H9 (cell line): ENCODE measurements around the gene GRIN2A. TPM values are rescaled to one million over a fixed set of nuclear protein-coding genes. Genes with fewer than 3 reads are reported as not detected.

Source experiments
- DNase-seq: peaks from one replicate; pipeline ENCODE4 v3.0.0-alpha.2; 2017
- H2AFZ ChIP-seq: one replicate; pipeline ENCODE4 v1.6.1; 2013; ENCODE audit warnings: mild to moderate bottlenecking, low read length, control low read depth, moderate library complexity
- H2AK5ac ChIP-seq: 2 replicates; pipeline ENCODE4 v1.6.1; 2013; ENCODE audit warnings: low read length, control low read depth, mixed read lengths; ENCODE audit not compliant: insufficient read length
- H2BK120ac ChIP-seq: one replicate; pipeline ENCODE4 v1.6.1; 2013; ENCODE audit warnings: low read depth, mild to moderate bottlenecking, low read length, control low read depth, inconsistent platforms; ENCODE audit not compliant: poor library complexity, severe bottlenecking
- H2BK12ac ChIP-seq: 2 replicates; pipeline ENCODE4 v1.6.1; 2013; ENCODE audit warnings: low read length, control low read depth, mixed read lengths, low read depth; ENCODE audit not compliant: insufficient read length
- H2BK15ac ChIP-seq: 2 replicates; pipeline ENCODE4 v1.6.1; 2013; ENCODE audit warnings: low read depth, low read length, control low read depth
- H2BK20ac ChIP-seq: one replicate; pipeline ENCODE4 v1.6.1; 2013; ENCODE audit warnings: low read depth, mild to moderate bottlenecking, low read length, control low read depth, inconsistent platforms; ENCODE audit not compliant: poor library complexity, severe bottlenecking
- H2BK5ac ChIP-seq: 2 replicates; pipeline ENCODE4 v1.6.1; 2013; ENCODE audit warnings: low read length, control low read depth, mixed read lengths; ENCODE audit not compliant: insufficient read length
- H3K14ac ChIP-seq: 2 replicates; pipeline ENCODE4 v1.6.1; 2013; ENCODE audit warnings: low read length, control low read depth; ENCODE audit not compliant: insufficient read depth
- H3K18ac ChIP-seq: 2 replicates; pipeline ENCODE4 v1.6.1; 2013; ENCODE audit warnings: low read depth, mild to moderate bottlenecking, mixed read lengths, low read length, control low read depth; ENCODE audit not compliant: insufficient read length
- H3K23ac ChIP-seq: 2 replicates; pipeline ENCODE4 v1.6.1; 2013; ENCODE audit warnings: low read length, control low read depth, mixed read lengths, low read depth; ENCODE audit not compliant: insufficient read length
- H3K23me2 ChIP-seq: 2 replicates; pipeline ENCODE4 v1.6.1; 2013; ENCODE audit warnings: low read depth, mild to moderate bottlenecking, mixed read lengths, low read length, control low read depth; ENCODE audit not compliant: insufficient read length, poor library complexity, severe bottlenecking
- H3K27ac ChIP-seq: 2 replicates; pipeline ENCODE4 v1.5.1; 2013; ENCODE audit warnings: low read length, control low read depth, mixed read lengths, low read depth; ENCODE audit not compliant: insufficient read length
- H3K27me3 ChIP-seq: 2 replicates; pipeline ENCODE4 v1.6.1; 2013; ENCODE audit warnings: low read length, control low read depth, inconsistent platforms; ENCODE audit not compliant: insufficient read depth
- H3K4ac ChIP-seq: 2 replicates; pipeline ENCODE4 v1.6.1; 2013; ENCODE audit warnings: low read depth, mild to moderate bottlenecking, control low read depth, inconsistent platforms, low read length, moderate library complexity
- H3K4me1 ChIP-seq: 2 replicates; pipeline ENCODE4 v1.6.1; 2013; ENCODE audit warnings: low read length, control low read depth, inconsistent platforms; ENCODE audit not compliant: insufficient read depth
- H3K4me2 ChIP-seq: 2 replicates; pipeline ENCODE4 v1.6.1; 2013; ENCODE audit warnings: low read length, control low read depth, mixed read lengths; ENCODE audit not compliant: insufficient read length, insufficient read depth
- H3K56ac ChIP-seq: 2 replicates; pipeline ENCODE4 v1.6.1; 2013; ENCODE audit warnings: low read depth, mild to moderate bottlenecking, mixed read lengths, low read length, control low read depth; ENCODE audit not compliant: insufficient read length
- H3K79me1 ChIP-seq: 2 replicates; pipeline ENCODE4 v1.6.1; 2013; ENCODE audit warnings: low read depth, mild to moderate bottlenecking, moderate library complexity, low read length, control low read depth, inconsistent platforms; ENCODE audit not compliant: insufficient read depth, poor library complexity, severe bottlenecking
- H3K79me2 ChIP-seq: 2 replicates; pipeline ENCODE4 v1.6.1; 2013; ENCODE audit warnings: low read length, control low read depth, inconsistent platforms; ENCODE audit not compliant: insufficient read depth
- H3K9ac ChIP-seq: 2 replicates; pipeline ENCODE4 v1.6.1; 2013; ENCODE audit warnings: low read length, control low read depth, mixed read lengths; ENCODE audit not compliant: insufficient read length; ENCODE audit errors: extremely low read depth
- H3K9me3 ChIP-seq: one replicate; pipeline ENCODE4 v1.6.1; 2013; ENCODE audit warnings: low read depth, low read length, inconsistent platforms; ENCODE audit not compliant: control insufficient read depth
- H3T11ph ChIP-seq: one replicate; pipeline ENCODE4 v1.6.1; 2013; ENCODE audit warnings: mild to moderate bottlenecking, low read length, control low read depth, inconsistent platforms
- H4K20me1 ChIP-seq: one replicate; pipeline ENCODE4 v1.6.1; 2013; ENCODE audit not compliant: control insufficient read depth, insufficient read length, insufficient read depth
- H4K5ac ChIP-seq: 2 replicates; pipeline ENCODE4 v1.6.1; 2013; ENCODE audit warnings: low read depth, mild to moderate bottlenecking, mixed read lengths, low read length, control low read depth; ENCODE audit not compliant: insufficient read length
- H4K8ac ChIP-seq: replicated peaks from 2 replicates; pipeline ENCODE4 v1.6.1; 2013; ENCODE audit warnings: low read length, control low read depth, mixed read lengths, low read depth; ENCODE audit not compliant: insufficient read length
- H4K91ac ChIP-seq: 2 replicates; pipeline ENCODE4 v1.6.1; 2013; ENCODE audit warnings: low read depth, mild to moderate bottlenecking, moderate library complexity, mixed read lengths, low read length, control low read depth; ENCODE audit not compliant: insufficient read length
- H3K27ac Mint-ChIP-seq, 3 experiments: 2 replicates in 2 of 3; 3 replicates in 1 of 3; pipeline ENCODE4 v1.8.0; 2020 to 2021; ENCODE audit warnings: mixed read lengths in 3 of 3, mild to moderate bottlenecking in 1 of 3, moderate library complexity in 1 of 3
- H3K27me3 Mint-ChIP-seq: 2 replicates; pipeline ENCODE4 v1.8.0; 2021; ENCODE audit warnings: low read depth, mild to moderate bottlenecking, moderate library complexity, mixed read lengths
- H3K36me3 Mint-ChIP-seq, 3 experiments: 2 replicates in 2 of 3; 3 replicates in 1 of 3; pipeline ENCODE4 v1.8.0; 2020 to 2021; ENCODE audit warnings: low read depth in 3 of 3, mixed read lengths in 3 of 3; ENCODE audit not compliant: insufficient read depth in 1 of 3
- H3K4me1 Mint-ChIP-seq, 2 experiments: 2 replicates each; pipeline ENCODE4 v1.8.0; 2020; ENCODE audit warnings: mixed read lengths in 2 of 2
- H3K4me3 Mint-ChIP-seq, 2 experiments: 2 replicates in 1 of 2; 3 replicates in 1 of 2; pipeline ENCODE4 v1.8.0; 2020 to 2021; ENCODE audit warnings: mild to moderate bottlenecking in 2 of 2, mixed read lengths in 2 of 2, moderate library complexity in 1 of 2
- H3K9me3 Mint-ChIP-seq, 2 experiments: 2 replicates in 1 of 2; 3 replicates in 1 of 2; pipeline ENCODE4 v1.8.0; 2020; ENCODE audit warnings: mild to moderate bottlenecking in 2 of 2, mixed read lengths in 2 of 2, moderate library complexity in 1 of 2
- WGBS: extraction: QIAGEN DNeasy Blood & Tissue Kit; methylation state at CpG from one replicate; pipeline ENCODE4 v1.1.7; 2013; ENCODE audit warnings: missing lambda C conversion rate, low lambda C conversion rate, mixed read lengths; ENCODE audit not compliant: insufficient read length; ENCODE audit errors: extremely low coverage; 5-methylcytosine and 5-hydroxymethylcytosine counted together
- total RNA-seq: library from RNA; stranded (reverse); gene quantifications from 2 replicates; pipeline ENCODE4 v1.2.1, GENCODE V29; 2021
- TF ChIP-seq, protein P1 (sequence below): fragments of 200-600 bp; sonication (generic); conservative IDR thresholded peaks from 3 replicates; pipeline ENCODE4 v1.8.0; 2021; ENCODE audit warnings: antibody characterized with exemption, mild to moderate bottlenecking

GRIN2A gene
- total RNA-seq, 1 experiment from 2014 or later, result 1.5 TPM

DNA sequence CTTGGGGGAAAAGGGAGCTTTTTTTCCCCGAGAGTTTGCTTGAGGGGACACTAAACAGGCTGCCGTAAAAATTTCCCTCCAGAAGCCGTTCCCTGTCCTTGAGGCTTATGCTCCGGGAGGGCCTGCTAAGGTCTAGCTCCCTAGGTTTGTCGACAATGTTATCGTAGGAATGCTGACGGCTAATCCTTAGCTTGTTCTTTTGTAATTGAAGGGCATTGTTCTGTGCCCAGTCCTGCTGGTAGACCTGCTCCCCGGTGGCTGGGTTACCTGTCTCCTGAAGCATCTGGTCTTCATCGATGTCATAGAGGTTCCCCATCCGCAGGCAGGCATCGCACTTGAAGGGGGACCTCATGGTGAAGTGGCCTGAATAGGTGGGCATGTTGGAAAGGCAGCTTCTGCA, 418.7 kb downstream of the GRIN2A start:
- Histone ChIP-seq H3K9ac (no peak overlapping the region), H2BK120ac (no peak overlapping the region), H3K4ac (no peak overlapping the region), H2BK20ac (no peak overlapping the region), H4K20me1 (no peaks in the 10 kb centered on the region), H2BK15ac (no peak overlapping the region), H3K79me1 (no peaks in the 10 kb centered on the region), H3K79me2 (no peaks in the 10 kb centered on the region), H3T11ph (no peak overlapping the region), H3K14ac (no peak overlapping the region), H2BK12ac (no peak overlapping the region), H3K18ac (no peak overlapping the region), H4K91ac (no peak overlapping the region), H3K27ac (no peak overlapping the region), H3K9me3 (no peaks in the 10 kb centered on the region), H4K5ac (no peak overlapping the region), H3K56ac (no peak overlapping the region), H4K8ac (no peak overlapping the region), H2AFZ (no peak overlapping the region), H2BK5ac (no peak overlapping the region), H2AK5ac (no peak overlapping the region), H3K27me3 (no peaks in the 10 kb centered on the region), H3K4me2 (no peak overlapping the region), H3K4me1 (no peaks in the 10 kb centered on the region), H3K23me2 (no peaks in the 10 kb centered on the region), H3K23ac (no peak overlapping the region)
- no CpG with 5 or more reads among the region's 11 CpGs for WGBS
- Mint-ChIP-seq H3K4me3 (no peak overlapping the region; a peak in 1 of 5 replicates), H3K4me1 (peaks cover 44 to 45% of the 10 kb centered on the region in 2 experiments), H3K27ac (no peak overlapping the region), H3K27me3 (peaks cover 6% of the 10 kb centered on the region; the same call in 1 of the 2 replicates), H3K9me3 (no peaks in the 10 kb centered on the region; a peak in 2 of 5 replicates), H3K36me3 (peaks cover 0 to 13% (median 12%) of the 10 kb centered on the region in 3 experiments; a peak in 5 of 7 replicates)
- TF ChIP-seq, protein P1, sequence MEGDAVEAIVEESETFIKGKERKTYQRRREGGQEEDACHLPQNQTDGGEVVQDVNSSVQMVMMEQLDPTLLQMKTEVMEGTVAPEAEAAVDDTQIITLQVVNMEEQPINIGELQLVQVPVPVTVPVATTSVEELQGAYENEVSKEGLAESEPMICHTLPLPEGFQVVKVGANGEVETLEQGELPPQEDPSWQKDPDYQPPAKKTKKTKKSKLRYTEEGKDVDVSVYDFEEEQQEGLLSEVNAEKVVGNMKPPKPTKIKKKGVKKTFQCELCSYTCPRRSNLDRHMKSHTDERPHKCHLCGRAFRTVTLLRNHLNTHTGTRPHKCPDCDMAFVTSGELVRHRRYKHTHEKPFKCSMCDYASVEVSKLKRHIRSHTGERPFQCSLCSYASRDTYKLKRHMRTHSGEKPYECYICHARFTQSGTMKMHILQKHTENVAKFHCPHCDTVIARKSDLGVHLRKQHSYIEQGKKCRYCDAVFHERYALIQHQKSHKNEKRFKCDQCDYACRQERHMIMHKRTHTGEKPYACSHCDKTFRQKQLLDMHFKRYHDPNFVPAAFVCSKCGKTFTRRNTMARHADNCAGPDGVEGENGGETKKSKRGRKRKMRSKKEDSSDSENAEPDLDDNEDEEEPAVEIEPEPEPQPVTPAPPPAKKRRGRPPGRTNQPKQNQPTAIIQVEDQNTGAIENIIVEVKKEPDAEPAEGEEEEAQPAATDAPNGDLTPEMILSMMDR, result no peak
- DNase-seq, result no peak
